ENCODE data around the gene OR10AG1. TPM values are rescaled to one million over a fixed set of nuclear protein-coding genes. Genes with fewer than 3 reads are reported as not detected.

Gene OR10AG1
- not detected for total RNA-seq
- not detected for polyA plus RNA-seq (ENCODE audit: insufficient read length in 2 of 2)
- long read RNA-seq, donor 1 = 0 reads
- long read RNA-seq, donor 2 = 0 reads
- long read RNA-seq, donor 3 = 0 reads
- long read RNA-seq, donor 4 = 0 reads

- Histone ChIP-seq H3K9me3 (ENCODE audit: control insufficient read depth, insufficient read depth, low read length) (no peaks in the 10 kb centered on the region), H3K27ac (ENCODE audit: low read depth, low read length) (no peak within 1 kb of the TSS), H3K27me3 (ENCODE audit: control insufficient read depth, insufficient read depth, low read length) (no peaks in the 10 kb centered on the region), H3K36me3 (ENCODE audit: control insufficient read depth, insufficient read depth, low read length) (no peaks in the 10 kb centered on the region), H3K4me1 (ENCODE audit: control insufficient read depth, insufficient read depth, low read length) (no peaks in the 10 kb centered on the region), H3K4me3 (ENCODE audit: low read depth, low read length) (no peak within 1 kb of the TSS)
- DNase-seq (ENCODE audit: low read depth in 4 of 6, low spot score in 6 of 6) = no peak
- 100% methylated on average over 1 of the region's 2 CpGs for WGBS (ENCODE audit: insufficient coverage)
These were observed at the start of gene OR10AG1 for GRCh38 chr11:55969845-55970244. TSS of gene OR10AG1 (minus strand) at chr11:55969945. CDS start at chr11:55969907, 38 bp downstream.

GRCh38 chr11:56013805-56014204, 44.1 kb upstream of the OR10AG1 start:
- no peak for DNase-seq (ENCODE audit: low read depth in 4 of 6, low spot score in 6 of 6)
- H3K4me3 ChIP-seq (ENCODE audit: low read depth, low read length) = no peak overlapping the region
- no peaks in the 10 kb centered on the region for H3K4me1 ChIP-seq (ENCODE audit: control insufficient read depth, insufficient read depth, low read length)
- no peaks in the 10 kb centered on the region for H3K27me3 ChIP-seq (ENCODE audit: control insufficient read depth, insufficient read depth, low read length)
- H3K36me3 ChIP-seq (ENCODE audit: control insufficient read depth, insufficient read depth, low read length) = no peaks in the 10 kb centered on the region
- no peak overlapping the region for H3K27ac ChIP-seq (ENCODE audit: low read depth, low read length)
- 75% methylated on average over 1 of the region's 2 CpGs for WGBS (ENCODE audit: insufficient coverage)
- no peaks in the 10 kb centered on the region for H3K9me3 ChIP-seq (ENCODE audit: control insufficient read depth, insufficient read depth, low read length)

- H3K9me3 ChIP-seq (ENCODE audit: control insufficient read depth, insufficient read depth, low read length) = no peaks in the 10 kb centered on the region
- no peak overlapping the region for H3K4me3 ChIP-seq (ENCODE audit: low read depth, low read length)
- DNase-seq (ENCODE audit: low read depth in 4 of 6, low spot score in 6 of 6) = no peak
- no peak overlapping the region for H3K27ac ChIP-seq (ENCODE audit: low read depth, low read length)
- H3K27me3 ChIP-seq (ENCODE audit: control insufficient read depth, insufficient read depth, low read length) = no peaks in the 10 kb centered on the region
- no peaks in the 10 kb centered on the region for H3K4me1 ChIP-seq (ENCODE audit: control insufficient read depth, insufficient read depth, low read length)
- no peaks in the 10 kb centered on the region for H3K36me3 ChIP-seq (ENCODE audit: control insufficient read depth, insufficient read depth, low read length)
These were observed 41.0 kb upstream of the OR10AG1 start for GRCh38 chr11:56010716-56011115.

GRCh38 chr11:55994525-55994924, 24.8 kb upstream of the OR10AG1 start, which contains the start of gene OR5F1:
TSS of gene OR5F1 (minus strand) at chr11:55994625. CDS start at chr11:55994625, 0 bp downstream.
- Histone ChIP-seq H3K27ac (ENCODE audit: low read depth, low read length) (no peak within 1 kb of the TSS), H3K9me3 (ENCODE audit: control insufficient read depth, insufficient read depth, low read length) (peaks cover 2% of the 10 kb centered on the region), H3K4me3 (ENCODE audit: low read depth, low read length) (no peak within 1 kb of the TSS), H3K27me3 (ENCODE audit: control insufficient read depth, insufficient read depth, low read length) (no peaks in the 10 kb centered on the region), H3K36me3 (ENCODE audit: control insufficient read depth, insufficient read depth, low read length) (no peaks in the 10 kb centered on the region), H3K4me1 (ENCODE audit: control insufficient read depth, insufficient read depth, low read length) (no peaks in the 10 kb centered on the region)
- no peak for DNase-seq (ENCODE audit: low read depth in 4 of 6, low spot score in 6 of 6)
- no CpG with 5 or more reads among the region's 2 CpGs for WGBS (ENCODE audit: insufficient coverage)

GRCh38 chr11:55970935-55971334, 1.2 kb upstream of the OR10AG1 start:
- WGBS (ENCODE audit: insufficient coverage) = 93% methylated on average over 2 of the region's 3 CpGs
- Histone ChIP-seq H3K27me3 (ENCODE audit: control insufficient read depth, insufficient read depth, low read length) (no peaks in the 10 kb centered on the region), H3K36me3 (ENCODE audit: control insufficient read depth, insufficient read depth, low read length) (no peaks in the 10 kb centered on the region), H3K27ac (ENCODE audit: low read depth, low read length) (no peak overlapping the region), H3K4me1 (ENCODE audit: control insufficient read depth, insufficient read depth, low read length) (no peaks in the 10 kb centered on the region), H3K4me3 (ENCODE audit: low read depth, low read length) (no peak overlapping the region), H3K9me3 (ENCODE audit: control insufficient read depth, insufficient read depth, low read length) (no peaks in the 10 kb centered on the region)
- DNase-seq (ENCODE audit: low read depth in 4 of 6, low spot score in 6 of 6) = no peak

GRCh38 chr11:55967914-55968313, 1.8 kb downstream of the OR10AG1 start:
- no peaks in the 10 kb centered on the region for H3K27me3 ChIP-seq (ENCODE audit: control insufficient read depth, insufficient read depth, low read length)
- DNase-seq (ENCODE audit: low read depth in 4 of 6, low spot score in 6 of 6) = no peak
- no peak overlapping the region for H3K4me3 ChIP-seq (ENCODE audit: low read depth, low read length)
- no peaks in the 10 kb centered on the region for H3K36me3 ChIP-seq (ENCODE audit: control insufficient read depth, insufficient read depth, low read length)
- H3K4me1 ChIP-seq (ENCODE audit: control insufficient read depth, insufficient read depth, low read length) = no peaks in the 10 kb centered on the region
- H3K27ac ChIP-seq (ENCODE audit: low read depth, low read length) = no peak overlapping the region
- no peaks in the 10 kb centered on the region for H3K9me3 ChIP-seq (ENCODE audit: control insufficient read depth, insufficient read depth, low read length)
- 90% methylated on average over 4 of the region's 5 CpGs for WGBS (ENCODE audit: insufficient coverage)

GRCh38 chr11:55966391-55966790, 3.4 kb downstream of the OR10AG1 start:
- Histone ChIP-seq H3K4me1 (ENCODE audit: control insufficient read depth, insufficient read depth, low read length) (no peaks in the 10 kb centered on the region), H3K27me3 (ENCODE audit: control insufficient read depth, insufficient read depth, low read length) (no peaks in the 10 kb centered on the region), H3K36me3 (ENCODE audit: control insufficient read depth, insufficient read depth, low read length) (no peaks in the 10 kb centered on the region), H3K9me3 (ENCODE audit: control insufficient read depth, insufficient read depth, low read length) (no peaks in the 10 kb centered on the region), H3K27ac (ENCODE audit: low read depth, low read length) (no peak overlapping the region), H3K4me3 (ENCODE audit: low read depth, low read length) (no peak overlapping the region)
- DNase-seq (ENCODE audit: low read depth in 4 of 6, low spot score in 6 of 6) = no peak
- no CpG with 5 or more reads among the region's 2 CpGs for WGBS (ENCODE audit: insufficient coverage)

GRCh38 chr11:55956521-55956920, 13.2 kb downstream of the OR10AG1 start:
- no peaks in the 10 kb centered on the region for H3K4me1 ChIP-seq (ENCODE audit: control insufficient read depth, insufficient read depth, low read length)
- no peak overlapping the region for H3K4me3 ChIP-seq (ENCODE audit: low read depth, low read length)
- no peak for DNase-seq (ENCODE audit: low read depth in 4 of 6, low spot score in 6 of 6)
- no peaks in the 10 kb centered on the region for H3K36me3 ChIP-seq (ENCODE audit: control insufficient read depth, insufficient read depth, low read length)
- no peaks in the 10 kb centered on the region for H3K27me3 ChIP-seq (ENCODE audit: control insufficient read depth, insufficient read depth, low read length)
- 52% methylated on average over 2 of the region's 4 CpGs for WGBS (ENCODE audit: insufficient coverage)
- H3K27ac ChIP-seq (ENCODE audit: low read depth, low read length) = no peak overlapping the region
- H3K9me3 ChIP-seq (ENCODE audit: control insufficient read depth, insufficient read depth, low read length) = no peaks in the 10 kb centered on the region

- no peak for DNase-seq (ENCODE audit: low read depth in 4 of 6, low spot score in 6 of 6)
- H3K4me1 ChIP-seq (ENCODE audit: control insufficient read depth, insufficient read depth, low read length) = no peaks in the 10 kb centered on the region
- 63% methylated on average over 4 of the region's 4 CpGs for WGBS (ENCODE audit: insufficient coverage)
These were observed 20.4 kb downstream of the OR10AG1 start for GRCh38 chr11:55949330-55949729.

GRCh38 chr11:55942785-55943392, 26.9 kb downstream of the OR10AG1 start:
- DNase-seq (ENCODE audit: low read depth in 4 of 6, low spot score in 6 of 6) = peak; percentile 15 to 86 (median 48)

More at GRCh38 chr11:55949330-55949729, 20.4 kb downstream of the OR10AG1 start:
- no peak overlapping the region for H3K4me3 ChIP-seq (ENCODE audit: low read depth, low read length)
- no peaks in the 10 kb centered on the region for H3K27me3 ChIP-seq (ENCODE audit: control insufficient read depth, insufficient read depth, low read length)
- no peaks in the 10 kb centered on the region for H3K36me3 ChIP-seq (ENCODE audit: control insufficient read depth, insufficient read depth, low read length)
- no peak overlapping the region for H3K27ac ChIP-seq (ENCODE audit: low read depth, low read length)
- H3K9me3 ChIP-seq (ENCODE audit: control insufficient read depth, insufficient read depth, low read length) = no peaks in the 10 kb centered on the region

More at GRCh38 chr11:55942785-55943392, 26.9 kb downstream of the OR10AG1 start:
- Histone ChIP-seq H3K9me3 (ENCODE audit: control insufficient read depth, insufficient read depth, low read length) (no peaks in the 10 kb centered on the region), H3K36me3 (ENCODE audit: control insufficient read depth, insufficient read depth, low read length) (no peaks in the 10 kb centered on the region), H3K27me3 (ENCODE audit: control insufficient read depth, insufficient read depth, low read length) (no peaks in the 10 kb centered on the region), H3K27ac (ENCODE audit: low read depth, low read length) (no peak overlapping the region), H3K4me3 (ENCODE audit: low read depth, low read length) (no peak overlapping the region), H3K4me1 (ENCODE audit: control insufficient read depth, insufficient read depth, low read length) (no peaks in the 10 kb centered on the region)
- no CpG with 5 or more reads among the region's 3 CpGs for WGBS (ENCODE audit: insufficient coverage)
